KOPT-K1 (cell line): ENCODE results near the gene CBFA2T3.
A peak's percentile ranks its signal among the peaks of the same experiment; 100 is the strongest.
"Not testable (repeated sequence)": the region's sequence is repeated elsewhere in the genome, so short reads cannot be mapped to it uniquely, and the experiment has no call there.

Experiments
- H3K27ac ChIP-seq: fragments of 200-600 bp; sonication (generic); 2 replicates; pipeline ENCODE4 v1.5.1; 2016; ENCODE audit warnings: antibody characterized with exemption, mild to moderate bottlenecking, low read depth, low read length; ENCODE audit not compliant: poor library complexity, severe bottlenecking
- H3K36me3 ChIP-seq: fragments of 200-600 bp; sonication (generic); 2 replicates; pipeline ENCODE4 v1.5.1; 2017; ENCODE audit warnings: antibody characterized with exemption, mild to moderate bottlenecking, low read length, moderate library complexity; ENCODE audit not compliant: insufficient read depth
- H3K9me3 ChIP-seq: fragments of 200-600 bp; sonication (generic); 2 replicates; pipeline ENCODE4 v1.5.1; 2017; ENCODE audit warnings: antibody characterized with exemption, low read length, mild to moderate bottlenecking; ENCODE audit not compliant: insufficient read depth, poor library complexity, severe bottlenecking

CBFA2T3 gene

GRCh38 chr16:89005201-89006035 is 28.4 kb upstream of the CBFA2T3 start:
- no peak overlapping the region for H3K27ac ChIP-seq

DNA sequence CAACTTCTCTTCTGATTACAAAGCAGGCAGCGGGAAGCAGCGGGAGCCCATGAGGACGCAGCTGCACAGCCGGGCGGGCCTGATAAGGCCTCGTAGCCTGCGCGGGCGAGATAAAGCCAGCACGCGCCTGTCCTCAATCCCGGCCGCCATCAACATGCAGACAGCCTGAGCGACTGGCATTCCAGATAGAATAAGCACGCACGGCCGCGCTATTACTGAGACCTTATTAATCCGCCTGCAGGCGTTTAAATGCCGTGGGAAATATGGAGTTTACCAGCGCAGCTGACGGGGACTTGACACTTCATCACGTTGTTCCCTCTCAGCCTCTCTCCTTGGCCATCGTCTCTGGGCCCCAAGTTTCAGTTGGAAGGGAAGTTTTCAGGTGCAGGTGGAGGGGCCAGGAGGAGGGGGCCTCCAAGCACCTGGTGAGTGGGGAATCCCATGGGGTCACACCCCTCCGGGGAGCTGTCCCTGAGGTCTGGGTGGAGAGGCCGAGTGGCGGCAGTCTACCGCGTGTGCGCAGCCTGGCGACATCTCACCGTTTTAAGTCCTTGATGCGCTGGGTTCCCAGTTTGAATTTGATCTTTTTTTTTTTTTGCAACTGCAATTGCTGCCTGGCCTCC is 27.3 kb upstream of the CBFA2T3 start:
- H3K27ac ChIP-seq = peak overlapping the region; percentile 63
- H3K36me3 ChIP-seq = no peaks in the 10 kb centered on the region
- H3K9me3 ChIP-seq = peaks cover under 1% of the 10 kb centered on the region

More at GRCh38 chr16:89005201-89006035, 28.4 kb upstream of the CBFA2T3 start:
- Histone ChIP-seq H3K9me3 (no peaks in the 10 kb centered on the region), H3K36me3 (no peaks in the 10 kb centered on the region)

- H3K36me3 ChIP-seq = no peaks in the 10 kb centered on the region
- peak overlapping the region; percentile 63 for H3K27ac ChIP-seq
- peaks cover 5% of the 10 kb centered on the region for H3K9me3 ChIP-seq
Measured at GRCh38 chr16:89003831-89004208, 26.8 kb upstream of the CBFA2T3 start.

- Histone ChIP-seq H3K27ac (peak overlapping the region; percentile 63), H3K36me3 (no peaks in the 10 kb centered on the region), H3K9me3 (peaks cover 12% of the 10 kb centered on the region)
Measured at GRCh38 chr16:89002851-89003830, 26.1 kb upstream of the CBFA2T3 start.

DNA sequence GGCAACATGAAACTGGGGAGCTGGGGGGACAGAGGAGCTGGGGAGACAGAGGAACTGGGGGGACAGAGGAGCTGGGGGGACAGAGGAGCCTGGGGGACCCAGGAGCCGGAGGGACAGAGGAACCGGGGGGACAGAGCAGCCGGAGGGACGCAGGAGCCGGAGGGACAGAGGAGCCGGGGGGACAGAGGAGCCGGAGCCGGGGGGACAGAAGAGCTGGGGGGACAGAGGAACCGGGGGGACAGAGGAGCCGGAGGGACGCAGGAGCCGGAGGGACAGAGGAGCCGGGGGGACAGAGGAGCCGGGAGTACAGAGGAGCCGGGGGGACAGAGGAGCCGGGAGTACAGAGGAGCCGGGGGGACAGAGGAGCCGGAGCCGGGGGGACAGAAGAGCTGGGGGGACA is 25.1 kb upstream of the CBFA2T3 start:
- peaks cover 23% of the 10 kb centered on the region for H3K9me3 ChIP-seq
- not testable (repeated sequence) for H3K36me3 ChIP-seq, H3K27ac ChIP-seq

GRCh38 chr16:89001117-89002027 is 24.4 kb upstream of the CBFA2T3 start:
- Histone ChIP-seq H3K27ac (no peak overlapping the region), H3K36me3 (no peaks in the 10 kb centered on the region), H3K9me3 (peaks cover 30% of the 10 kb centered on the region)

- no peaks in the 10 kb centered on the region for H3K36me3 ChIP-seq
- peaks cover 32% of the 10 kb centered on the region for H3K9me3 ChIP-seq
- no peak overlapping the region for H3K27ac ChIP-seq
Measured at GRCh38 chr16:89000207-89000959, 23.4 kb upstream of the CBFA2T3 start.

DNA sequence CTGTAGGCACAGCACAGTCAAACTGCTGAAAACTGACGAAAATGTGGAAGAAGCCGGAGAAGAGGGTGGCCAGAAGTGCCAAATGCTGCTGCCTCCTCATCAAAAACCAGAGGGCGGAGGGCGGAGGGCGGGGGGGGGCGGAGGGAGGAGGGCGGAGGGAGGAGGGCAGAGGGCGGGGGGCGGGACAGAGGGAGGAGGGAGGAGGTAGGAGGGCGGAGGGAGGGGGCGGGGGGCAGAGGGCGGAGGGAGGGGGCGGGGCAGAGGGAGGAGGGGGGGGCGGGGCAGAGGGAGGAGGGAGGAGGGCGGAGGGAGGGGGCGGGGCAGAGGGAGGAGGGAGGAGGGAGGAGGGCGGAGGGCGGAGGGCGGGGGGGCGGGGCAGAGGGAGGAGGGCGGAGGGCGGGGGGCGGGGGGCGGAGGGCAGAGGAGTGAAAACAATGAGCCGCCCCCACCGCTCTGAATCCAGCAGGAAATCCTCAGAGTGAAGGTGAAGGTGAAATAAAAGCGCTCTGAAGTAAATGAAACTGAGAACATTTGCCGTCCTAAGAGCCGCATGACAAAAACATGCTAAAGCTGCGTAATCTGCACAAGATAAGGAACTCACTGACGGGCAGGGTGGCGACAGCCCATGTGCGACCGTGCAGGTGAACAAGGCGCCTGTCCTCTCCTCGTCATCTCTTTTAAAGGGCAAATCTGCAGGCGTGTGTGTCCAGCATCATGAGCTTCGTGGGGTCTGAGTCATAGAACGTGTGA is 22.6 kb upstream of the CBFA2T3 start:
- Histone ChIP-seq H3K27ac (no peak overlapping the region), H3K9me3 (peaks cover 32% of the 10 kb centered on the region), H3K36me3 (no peaks in the 10 kb centered on the region)

- Histone ChIP-seq H3K9me3 (peaks cover 32% of the 10 kb centered on the region), H3K27ac (peak overlapping the region; percentile 99), H3K36me3 (no peaks in the 10 kb centered on the region)
Measured at GRCh38 chr16:88995746-88996535, 18.9 kb upstream of the CBFA2T3 start.

GRCh38 chr16:88995194-88995593 is 18.2 kb upstream of the CBFA2T3 start:
- peaks cover 32% of the 10 kb centered on the region for H3K9me3 ChIP-seq
- no peaks in the 10 kb centered on the region for H3K36me3 ChIP-seq
- H3K27ac ChIP-seq = peak overlapping the region; percentile 99

DNA sequence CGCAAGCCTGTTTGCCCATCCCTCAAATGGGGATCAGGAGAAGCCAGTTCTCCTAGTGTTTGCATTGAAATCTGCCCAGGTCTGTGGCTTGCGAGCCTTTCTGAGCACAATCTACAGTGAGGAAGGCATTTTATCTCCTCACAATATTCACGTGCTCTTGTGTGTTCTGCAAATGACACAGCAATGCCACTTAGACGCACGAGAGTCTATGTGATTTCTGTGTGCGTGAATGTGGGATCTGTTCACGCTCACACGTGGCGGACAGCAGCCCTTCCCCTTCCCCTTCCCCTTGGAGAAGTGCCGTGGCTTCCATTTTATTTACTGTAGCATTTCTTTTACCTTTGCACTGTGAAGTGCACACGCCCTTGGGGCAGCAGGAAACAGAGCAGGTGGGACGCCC is 17.7 kb upstream of the CBFA2T3 start:
- H3K36me3 ChIP-seq = no peaks in the 10 kb centered on the region
- peak overlapping the region; percentile 99 for H3K27ac ChIP-seq
- H3K9me3 ChIP-seq = peaks cover 32% of the 10 kb centered on the region

GRCh38 chr16:88993946-88994600 is 17.1 kb upstream of the CBFA2T3 start:
- Histone ChIP-seq H3K36me3 (no peaks in the 10 kb centered on the region), H3K27ac (peak overlapping the region; percentile 99), H3K9me3 (peaks cover 29% of the 10 kb centered on the region)
